GM23338 (cell line): ENCODE data around the gene UBXN7. TPM values are rescaled to one million over a fixed set of nuclear protein-coding genes. Genes with fewer than 3 reads are reported as not detected.

Source experiments
- ATAC-seq: fragments of 200-7000 bp; cut with Tn5 transposase; 3 replicates; pipeline ENCODE4 v1.9.1; 2020
- DNase-seq: peaks from one replicate; pipeline ENCODE4 v3.0.0-alpha.2; 2015; ENCODE audit warnings: low spot score
- H2AFZ ChIP-seq: fragments of 200-600 bp; sonication (generic); 2 replicates; pipeline ENCODE4 v1.8.0; 2016; ENCODE audit warnings: antibody characterized with exemption, mild to moderate bottlenecking, moderate library complexity
- H3F3A ChIP-seq: fragments of 200-600 bp; sonication (generic); replicated peaks from 2 replicates; pipeline ENCODE4 v1.8.0; 2017; ENCODE audit warnings: antibody characterized with exemption, mixed run types, low read depth
- H3K27ac ChIP-seq: fragments of 200-600 bp; sonication (generic); 2 replicates; pipeline ENCODE4 v1.6.1; 2016; ENCODE audit warnings: low read depth
- H3K27me3 ChIP-seq: fragments of 200-600 bp; sonication (generic); 2 replicates; pipeline ENCODE4 v1.8.0; 2016; ENCODE audit warnings: mild to moderate bottlenecking, mixed run types, moderate library complexity; ENCODE audit not compliant: insufficient read depth
- H3K36me3 ChIP-seq: fragments of 200-600 bp; sonication (generic); 2 replicates; pipeline ENCODE4 v1.8.0; 2016; ENCODE audit warnings: mild to moderate bottlenecking; ENCODE audit not compliant: insufficient read depth
- H3K4me1 ChIP-seq: fragments of 200-600 bp; sonication (generic); 2 replicates; pipeline ENCODE4 v1.8.0; 2016; ENCODE audit warnings: mild to moderate bottlenecking, moderate library complexity; ENCODE audit not compliant: insufficient read depth
- H3K4me2 ChIP-seq: fragments of 200-600 bp; sonication (generic); 2 replicates; pipeline ENCODE4 v1.7.1; 2017; ENCODE audit warnings: mixed run types
- H3K4me3 ChIP-seq: fragments of 200-600 bp; sonication (generic); 2 replicates; pipeline ENCODE4 v1.6.1; 2016; ENCODE audit warnings: mixed run types
- H3K79me2 ChIP-seq: fragments of 200-600 bp; sonication (generic); replicated peaks from 2 replicates; pipeline ENCODE4 v1.8.0; 2017; ENCODE audit warnings: mild to moderate bottlenecking; ENCODE audit not compliant: insufficient read depth
- H3K9me2 ChIP-seq: fragments of 200-600 bp; sonication (generic); 2 replicates; pipeline ENCODE4 v1.8.0; 2017; ENCODE audit not compliant: insufficient read depth
- H4K20me1 ChIP-seq: fragments of 200-600 bp; sonication (generic); replicated peaks from 2 replicates; pipeline ENCODE4 v1.8.0; 2017; ENCODE audit warnings: mild to moderate bottlenecking; ENCODE audit not compliant: insufficient read depth
- H3K27ac Mint-ChIP-seq: 2 replicates; pipeline ENCODE4 v1.8.0; 2020; ENCODE audit warnings: inconsistent platforms, mild to moderate bottlenecking, moderate library complexity, mixed read lengths
- H3K27me3 Mint-ChIP-seq: 3 replicates; pipeline ENCODE4 v1.8.0; 2022; ENCODE audit warnings: low read depth, mild to moderate bottlenecking, moderate library complexity, mixed read lengths, inconsistent platforms; ENCODE audit not compliant: insufficient read depth, poor library complexity
- H3K36me3 Mint-ChIP-seq: 3 replicates; pipeline ENCODE4 v1.8.0; 2021; ENCODE audit warnings: low read depth, mild to moderate bottlenecking, inconsistent platforms, moderate library complexity, mixed read lengths
- H3K4me1 Mint-ChIP-seq: 3 replicates; pipeline ENCODE4 v1.8.0; 2020; ENCODE audit warnings: mild to moderate bottlenecking, inconsistent platforms, mixed read lengths
- H3K4me3 Mint-ChIP-seq: 3 replicates; pipeline ENCODE4 v1.8.0; 2021; ENCODE audit warnings: moderate library complexity, mild to moderate bottlenecking, inconsistent platforms, mixed read lengths
- H3K9me3 Mint-ChIP-seq: 3 replicates; pipeline ENCODE4 v1.8.0; 2020; ENCODE audit warnings: moderate library complexity, mild to moderate bottlenecking, inconsistent platforms, mixed read lengths
- CREB1 ChIP-seq: fragments of 250-450 bp; sonication (Bioruptor Pico); IDR thresholded peaks from 2 replicates; pipeline ENCODE4 v1.5.0; 2020; ENCODE audit warnings: low read depth, mild to moderate bottlenecking, moderate library complexity
- EZH2 ChIP-seq: fragments of 200-600 bp; sonication (generic); IDR thresholded peaks from one replicate; pipeline ENCODE4 v1.8.0; 2017; ENCODE audit warnings: antibody characterized with exemption, mild to moderate bottlenecking, low read depth; ENCODE audit not compliant: unreplicated experiment
- JUNB ChIP-seq: IDR thresholded peaks from one replicate; pipeline ENCODE4 v1.6.1; 2016; ENCODE audit warnings: antibody characterized with exemption; ENCODE audit not compliant: unreplicated experiment
- NANOG ChIP-seq: IDR thresholded peaks from 2 replicates; pipeline ENCODE4 v1.6.1; 2016; ENCODE audit warnings: antibody characterized with exemption, borderline replicate concordance
- POLR2AphosphoS5 ChIP-seq: IDR thresholded peaks from 2 replicates; pipeline ENCODE4 v1.6.1; 2016; ENCODE audit warnings: antibody characterized with exemption, low read depth
- STAT1 ChIP-seq: IDR thresholded peaks from one replicate; pipeline ENCODE4 v1.6.1; 2016; ENCODE audit warnings: antibody characterized with exemption; ENCODE audit not compliant: unreplicated experiment
- ZNF331 ChIP-seq: fragments of 250-450 bp; sonication (Bioruptor Pico); IDR thresholded peaks from 2 replicates; pipeline ENCODE4 v1.5.0; 2020; ENCODE audit warnings: low read depth, mild to moderate bottlenecking, moderate library complexity
- polyA plus RNA-seq: library from polyadenylated mRNA; unstranded; fragments of >200 nt; fragmentation: Nextera tagmentation; extraction: Ambion mirVana; gene quantifications from 2 replicates; pipeline ENCODE4 v1.2.1, GENCODE V29; 2016
- total RNA-seq: library from RNA; depleted of rRNA; stranded (reverse); fragments of >200 nt; shearing (Covaris generic); gene quantifications from 2 replicates; pipeline ENCODE4 v1.2.3, GENCODE V29; 2014
- TF ChIP-seq, protein P1 (sequence below): fragments of 250-450 bp; sonication (Bioruptor Pico); IDR thresholded peaks from 2 replicates; pipeline ENCODE4 v1.5.0; 2020; ENCODE audit warnings: mild to moderate bottlenecking, moderate library complexity
- TF ChIP-seq, protein P2 (sequence below): IDR thresholded peaks from 2 replicates; pipeline ENCODE4 v1.6.1; 2016; ENCODE audit warnings: antibody characterized with exemption
- TF ChIP-seq, protein P3 (sequence below), 2 experiments: fragments of 200-600 bp in 1 of 2; sonication (generic) in 1 of 2; conservative IDR thresholded peaks; 2 replicates each; pipeline versions ENCODE4 v1.5.1 to v1.6.1; 2016 to 2017; ENCODE audit warnings: antibody characterized with exemption in 2 of 2, low read depth in 2 of 2, mild to moderate bottlenecking in 2 of 2, moderate library complexity in 1 of 2
- TF ChIP-seq, protein P4 (sequence below): IDR thresholded peaks from one replicate; pipeline ENCODE4 v1.6.1; 2018; ENCODE audit warnings: antibody characterized with exemption; ENCODE audit not compliant: unreplicated experiment

UBXN7 gene
- total and polyA plus RNA-seq, 2 experiments from 2014 or later = 37.9 to 46.2 TPM

DNA sequence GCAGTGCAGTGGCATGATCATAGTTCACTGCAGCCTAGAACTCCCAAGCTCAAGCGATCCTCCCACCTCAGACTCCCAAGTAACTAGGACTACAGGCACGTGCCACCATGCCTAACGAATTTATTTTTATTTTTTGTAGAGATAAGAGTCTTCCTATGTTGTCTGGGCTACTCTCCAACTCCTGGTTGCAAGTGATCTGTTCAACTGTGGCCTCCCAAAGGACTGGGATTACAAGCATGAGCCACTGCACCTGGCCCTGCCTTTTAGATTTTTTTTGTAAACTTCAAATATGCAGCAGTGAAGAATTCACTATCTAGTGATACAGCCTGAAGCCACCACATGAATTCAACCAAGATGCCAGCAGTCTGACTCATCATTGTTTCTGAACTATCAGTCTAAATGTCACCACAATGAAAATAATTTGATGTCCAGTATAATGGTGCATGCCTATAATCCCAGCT, 32.7 kb downstream of the UBXN7 start (continued):
- TF ChIP-seq, protein P1, sequence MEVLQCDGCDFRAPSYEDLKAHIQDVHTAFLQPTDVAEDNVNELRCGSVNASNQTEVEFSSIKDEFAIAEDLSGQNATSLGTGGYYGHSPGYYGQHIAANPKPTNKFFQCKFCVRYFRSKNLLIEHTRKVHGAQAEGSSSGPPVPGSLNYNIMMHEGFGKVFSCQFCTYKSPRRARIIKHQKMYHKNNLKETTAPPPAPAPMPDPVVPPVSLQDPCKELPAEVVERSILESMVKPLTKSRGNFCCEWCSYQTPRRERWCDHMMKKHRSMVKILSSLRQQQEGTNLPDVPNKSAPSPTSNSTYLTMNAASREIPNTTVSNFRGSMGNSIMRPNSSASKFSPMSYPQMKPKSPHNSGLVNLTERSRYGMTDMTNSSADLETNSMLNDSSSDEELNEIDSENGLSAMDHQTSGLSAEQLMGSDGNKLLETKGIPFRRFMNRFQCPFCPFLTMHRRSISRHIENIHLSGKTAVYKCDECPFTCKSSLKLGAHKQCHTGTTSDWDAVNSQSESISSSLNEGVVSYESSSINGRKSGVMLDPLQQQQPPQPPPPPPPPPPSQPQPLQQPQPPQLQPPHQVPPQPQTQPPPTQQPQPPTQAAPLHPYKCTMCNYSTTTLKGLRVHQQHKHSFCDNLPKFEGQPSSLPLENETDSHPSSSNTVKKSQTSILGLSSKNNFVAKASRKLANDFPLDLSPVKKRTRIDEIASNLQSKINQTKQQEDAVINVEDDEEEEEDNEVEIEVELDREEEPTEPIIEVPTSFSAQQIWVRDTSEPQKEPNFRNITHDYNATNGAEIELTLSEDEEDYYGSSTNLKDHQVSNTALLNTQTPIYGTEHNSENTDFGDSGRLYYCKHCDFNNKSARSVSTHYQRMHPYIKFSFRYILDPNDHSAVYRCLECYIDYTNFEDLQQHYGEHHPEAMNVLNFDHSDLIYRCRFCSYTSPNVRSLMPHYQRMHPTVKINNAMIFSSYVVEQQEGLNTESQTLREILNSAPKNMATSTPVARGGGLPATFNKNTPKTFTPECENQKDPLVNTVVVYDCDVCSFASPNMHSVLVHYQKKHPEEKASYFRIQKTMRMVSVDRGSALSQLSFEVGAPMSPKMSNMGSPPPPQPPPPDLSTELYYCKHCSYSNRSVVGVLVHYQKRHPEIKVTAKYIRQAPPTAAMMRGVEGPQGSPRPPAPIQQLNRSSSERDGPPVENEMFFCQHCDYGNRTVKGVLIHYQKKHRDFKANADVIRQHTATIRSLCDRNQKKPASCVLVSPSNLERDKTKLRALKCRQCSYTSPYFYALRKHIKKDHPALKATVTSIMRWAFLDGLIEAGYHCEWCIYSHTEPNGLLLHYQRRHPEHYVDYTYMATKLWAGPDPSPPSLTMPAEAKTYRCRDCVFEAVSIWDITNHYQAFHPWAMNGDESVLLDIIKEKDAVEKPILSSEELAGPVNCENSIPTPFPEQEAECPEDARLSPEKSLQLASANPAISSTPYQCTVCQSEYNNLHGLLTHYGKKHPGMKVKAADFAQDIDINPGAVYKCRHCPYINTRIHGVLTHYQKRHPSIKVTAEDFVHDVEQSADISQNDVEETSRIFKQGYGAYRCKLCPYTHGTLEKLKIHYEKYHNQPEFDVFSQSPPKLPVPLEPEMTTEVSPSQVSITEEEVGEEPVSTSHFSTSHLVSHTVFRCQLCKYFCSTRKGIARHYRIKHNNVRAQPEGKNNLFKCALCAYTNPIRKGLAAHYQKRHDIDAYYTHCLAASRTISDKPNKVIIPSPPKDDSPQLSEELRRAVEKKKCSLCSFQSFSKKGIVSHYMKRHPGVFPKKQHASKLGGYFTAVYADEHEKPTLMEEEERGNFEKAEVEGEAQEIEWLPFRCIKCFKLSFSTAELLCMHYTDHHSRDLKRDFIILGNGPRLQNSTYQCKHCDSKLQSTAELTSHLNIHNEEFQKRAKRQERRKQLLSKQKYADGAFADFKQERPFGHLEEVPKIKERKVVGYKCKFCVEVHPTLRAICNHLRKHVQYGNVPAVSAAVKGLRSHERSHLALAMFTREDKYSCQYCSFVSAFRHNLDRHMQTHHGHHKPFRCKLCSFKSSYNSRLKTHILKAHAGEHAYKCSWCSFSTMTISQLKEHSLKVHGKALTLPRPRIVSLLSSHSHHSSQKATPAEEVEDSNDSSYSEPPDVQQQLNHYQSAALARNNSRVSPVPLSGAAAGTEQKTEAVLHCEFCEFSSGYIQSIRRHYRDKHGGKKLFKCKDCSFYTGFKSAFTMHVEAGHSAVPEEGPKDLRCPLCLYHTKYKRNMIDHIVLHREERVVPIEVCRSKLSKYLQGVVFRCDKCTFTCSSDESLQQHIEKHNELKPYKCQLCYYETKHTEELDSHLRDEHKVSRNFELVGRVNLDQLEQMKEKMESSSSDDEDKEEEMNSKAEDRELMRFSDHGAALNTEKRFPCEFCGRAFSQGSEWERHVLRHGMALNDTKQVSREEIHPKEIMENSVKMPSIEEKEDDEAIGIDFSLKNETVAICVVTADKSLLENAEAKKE = no peak
- TF ChIP-seq STAT1 (no peak), POLR2AphosphoS5 (no peak)

DNA sequence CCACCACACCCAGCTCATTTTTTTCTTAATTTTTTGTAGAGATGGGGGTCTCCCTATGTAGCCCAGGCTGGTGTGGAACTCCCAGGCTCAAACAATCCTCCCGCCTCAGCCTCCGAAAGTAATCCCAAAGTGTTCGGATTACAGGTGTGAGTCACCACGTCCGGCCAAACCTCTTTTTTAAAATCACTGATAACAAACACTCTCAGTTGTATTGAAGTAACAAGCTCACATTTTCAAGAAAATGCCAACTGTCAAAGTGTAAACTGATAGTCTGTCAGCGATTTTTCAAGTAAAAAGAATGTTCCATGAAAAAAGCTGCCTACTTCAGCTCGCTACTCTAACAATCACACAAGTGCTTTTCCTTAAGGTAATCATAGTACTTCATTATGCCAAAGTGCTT, 33.4 kb downstream of the UBXN7 start:
- Histone ChIP-seq H3K4me1 (no peaks in the 10 kb centered on the region), H3K36me3 (peaks cover 19% of the 10 kb centered on the region), H3K27ac (no peak overlapping the region), H3K27me3 (no peaks in the 10 kb centered on the region), H4K20me1 (no peaks in the 10 kb centered on the region; the same call in none of the 2 replicates), H3K4me2 (no peak overlapping the region), H3K9me2 (no peaks in the 10 kb centered on the region), H3K79me2 (peaks cover 22% of the 10 kb centered on the region; the same call in 1 of the 2 replicates), H3F3A (no peaks in the 10 kb centered on the region), H2AFZ (no peak overlapping the region), H3K4me3 (no peak overlapping the region)
- DNase-seq = no peak
- Mint-ChIP-seq H3K9me3 (no peaks in the 10 kb centered on the region), H3K4me1 (no peaks in the 10 kb centered on the region), H3K4me3 (no peak overlapping the region), H3K27ac (no peak overlapping the region), H3K36me3 (peaks cover 41% of the 10 kb centered on the region), H3K27me3 (peaks cover 4% of the 10 kb centered on the region)
- ATAC-seq = no peak
- no peak for TF ChIP-seq ZNF331 (CRISPR knock-in tag)
- TF ChIP-seq, protein P2, sequence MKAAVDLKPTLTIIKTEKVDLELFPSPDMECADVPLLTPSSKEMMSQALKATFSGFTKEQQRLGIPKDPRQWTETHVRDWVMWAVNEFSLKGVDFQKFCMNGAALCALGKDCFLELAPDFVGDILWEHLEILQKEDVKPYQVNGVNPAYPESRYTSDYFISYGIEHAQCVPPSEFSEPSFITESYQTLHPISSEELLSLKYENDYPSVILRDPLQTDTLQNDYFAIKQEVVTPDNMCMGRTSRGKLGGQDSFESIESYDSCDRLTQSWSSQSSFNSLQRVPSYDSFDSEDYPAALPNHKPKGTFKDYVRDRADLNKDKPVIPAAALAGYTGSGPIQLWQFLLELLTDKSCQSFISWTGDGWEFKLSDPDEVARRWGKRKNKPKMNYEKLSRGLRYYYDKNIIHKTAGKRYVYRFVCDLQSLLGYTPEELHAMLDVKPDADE = no peak
- TF ChIP-seq, protein P3, sequence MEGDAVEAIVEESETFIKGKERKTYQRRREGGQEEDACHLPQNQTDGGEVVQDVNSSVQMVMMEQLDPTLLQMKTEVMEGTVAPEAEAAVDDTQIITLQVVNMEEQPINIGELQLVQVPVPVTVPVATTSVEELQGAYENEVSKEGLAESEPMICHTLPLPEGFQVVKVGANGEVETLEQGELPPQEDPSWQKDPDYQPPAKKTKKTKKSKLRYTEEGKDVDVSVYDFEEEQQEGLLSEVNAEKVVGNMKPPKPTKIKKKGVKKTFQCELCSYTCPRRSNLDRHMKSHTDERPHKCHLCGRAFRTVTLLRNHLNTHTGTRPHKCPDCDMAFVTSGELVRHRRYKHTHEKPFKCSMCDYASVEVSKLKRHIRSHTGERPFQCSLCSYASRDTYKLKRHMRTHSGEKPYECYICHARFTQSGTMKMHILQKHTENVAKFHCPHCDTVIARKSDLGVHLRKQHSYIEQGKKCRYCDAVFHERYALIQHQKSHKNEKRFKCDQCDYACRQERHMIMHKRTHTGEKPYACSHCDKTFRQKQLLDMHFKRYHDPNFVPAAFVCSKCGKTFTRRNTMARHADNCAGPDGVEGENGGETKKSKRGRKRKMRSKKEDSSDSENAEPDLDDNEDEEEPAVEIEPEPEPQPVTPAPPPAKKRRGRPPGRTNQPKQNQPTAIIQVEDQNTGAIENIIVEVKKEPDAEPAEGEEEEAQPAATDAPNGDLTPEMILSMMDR (conservative IDR thresholded peaks at IDR 0.05; ENCODE audit: low read depth in 2 of 2) = no peak
- TF ChIP-seq EZH2 = no peak
- TF ChIP-seq, protein P4, sequence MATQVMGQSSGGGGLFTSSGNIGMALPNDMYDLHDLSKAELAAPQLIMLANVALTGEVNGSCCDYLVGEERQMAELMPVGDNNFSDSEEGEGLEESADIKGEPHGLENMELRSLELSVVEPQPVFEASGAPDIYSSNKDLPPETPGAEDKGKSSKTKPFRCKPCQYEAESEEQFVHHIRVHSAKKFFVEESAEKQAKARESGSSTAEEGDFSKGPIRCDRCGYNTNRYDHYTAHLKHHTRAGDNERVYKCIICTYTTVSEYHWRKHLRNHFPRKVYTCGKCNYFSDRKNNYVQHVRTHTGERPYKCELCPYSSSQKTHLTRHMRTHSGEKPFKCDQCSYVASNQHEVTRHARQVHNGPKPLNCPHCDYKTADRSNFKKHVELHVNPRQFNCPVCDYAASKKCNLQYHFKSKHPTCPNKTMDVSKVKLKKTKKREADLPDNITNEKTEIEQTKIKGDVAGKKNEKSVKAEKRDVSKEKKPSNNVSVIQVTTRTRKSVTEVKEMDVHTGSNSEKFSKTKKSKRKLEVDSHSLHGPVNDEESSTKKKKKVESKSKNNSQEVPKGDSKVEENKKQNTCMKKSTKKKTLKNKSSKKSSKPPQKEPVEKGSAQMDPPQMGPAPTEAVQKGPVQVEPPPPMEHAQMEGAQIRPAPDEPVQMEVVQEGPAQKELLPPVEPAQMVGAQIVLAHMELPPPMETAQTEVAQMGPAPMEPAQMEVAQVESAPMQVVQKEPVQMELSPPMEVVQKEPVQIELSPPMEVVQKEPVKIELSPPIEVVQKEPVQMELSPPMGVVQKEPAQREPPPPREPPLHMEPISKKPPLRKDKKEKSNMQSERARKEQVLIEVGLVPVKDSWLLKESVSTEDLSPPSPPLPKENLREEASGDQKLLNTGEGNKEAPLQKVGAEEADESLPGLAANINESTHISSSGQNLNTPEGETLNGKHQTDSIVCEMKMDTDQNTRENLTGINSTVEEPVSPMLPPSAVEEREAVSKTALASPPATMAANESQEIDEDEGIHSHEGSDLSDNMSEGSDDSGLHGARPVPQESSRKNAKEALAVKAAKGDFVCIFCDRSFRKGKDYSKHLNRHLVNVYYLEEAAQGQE = no peak
- TF ChIP-seq JUNB = no peak
- TF ChIP-seq CREB1 (CRISPR knock-in tag) = no peak
- no peak for TF ChIP-seq NANOG
- no peak for TF ChIP-seq POLR2AphosphoS5
